Esophagus muscularis mucosa (tissue), 4 donors: ENCODE measurements around the gene C9. TPM values are rescaled to one million over a fixed set of nuclear protein-coding genes. Genes with fewer than 3 reads are reported as not detected.

ENCODE experiments used
- DNase-seq: peaks from one replicate; pipeline ENCODE4 v3.0.0-alpha.2; 2017; ENCODE audit errors: extremely low spot score
- H3K27ac ChIP-seq, 4 donors: fragments of 200-600 bp; sonication (generic); replicated peaks in 1 of 4; 1 replicate in 3 of 4; 2 replicates in 1 of 4; pipeline ENCODE4 v1.5.1; 2016 to 2019; ENCODE audit warnings: mild to moderate bottlenecking in 1 of 4
- H3K27me3 ChIP-seq, 4 donors: fragments of 200-600 bp; sonication (generic); one replicate each; pipeline versions ENCODE4 v1.5.1 to v1.6.0; 2016 to 2019
- H3K36me3 ChIP-seq, 4 donors: fragments of 200-600 bp; sonication (generic); one replicate each; pipeline ENCODE4 v1.5.1; 2016 to 2019
- H3K4me1 ChIP-seq, 4 donors: fragments of 200-600 bp; sonication (generic); one replicate each; pipeline ENCODE4 v1.5.1; 2016 to 2019
- H3K4me3 ChIP-seq, 4 donors: fragments of 200-600 bp; sonication (generic); 1 replicate in 2 of 4; 2 replicates in 2 of 4; pipeline ENCODE4 v1.5.1; 2016 to 2019; ENCODE audit warnings: mild to moderate bottlenecking in 4 of 4, moderate library complexity in 1 of 4
- H3K9me3 ChIP-seq, 4 donors: fragments of 200-600 bp; sonication (generic); 1 replicate in 3 of 4; 2 replicates in 1 of 4; pipeline ENCODE4 v1.5.1; 2016 to 2019
- CTCF ChIP-seq, 3 experiments: fragments of 200-600 bp in 2 of 3; fragments of 450-650 bp in 1 of 3; sonication (generic) in 2 of 3; IDR thresholded peaks; one replicate each; pipeline ENCODE4 v1.5.1; 2017 to 2019; ENCODE audit warnings: antibody characterized with exemption in 3 of 3, mild to moderate bottlenecking in 2 of 3, moderate library complexity in 1 of 3
- EP300 ChIP-seq: sonication (generic); formaldehyde crosslinking; IDR thresholded peaks from one replicate; pipeline ENCODE4 v1.6.1; 2017; ENCODE audit warnings: antibody characterized with exemption
- POLR2A ChIP-seq: fragments of 450-650 bp; IDR thresholded peaks from one replicate; pipeline ENCODE4 v1.6.1; 2017; ENCODE audit warnings: antibody characterized with exemption, moderate library complexity, mild to moderate bottlenecking, low read depth
- POLR2AphosphoS5 ChIP-seq, 2 donors: sonication (generic); formaldehyde crosslinking; IDR thresholded peaks; one replicate each; pipeline ENCODE4 v1.6.1; 2017; ENCODE audit warnings: antibody characterized with exemption in 2 of 2
- WGBS: methylation state at CpG from one replicate; pipeline ENCODE4 v1.1.5; 2018; 5-methylcytosine and 5-hydroxymethylcytosine counted together
- intact Hi-C: fragments of 100-400 bp; cut with DNase I; formaldehyde crosslinking; loops from one replicate; pipeline ENCODE4 v1.15.1; 2023
- total RNA-seq, 4 donors: library from RNA; depleted of rRNA; stranded (reverse); fragments of >200 nt; gene quantifications; one replicate each; pipeline versions ENCODE4 v1.1.0 to v1.2.1, GENCODE V29; 2016

Gene C9
- total RNA-seq, 4 donors from 2014 or later: not detected

GRCh38 chr5:39352170-39352569 is 12.1 kb downstream of the C9 start:
- Histone ChIP-seq H3K27ac (no peak overlapping the region), H3K9me3 (peaks cover 0 to 21% (median 6%) of the 10 kb centered on the region in 4 donors), H3K4me1 (peaks cover 0 to 5% (median 0%) of the 10 kb centered on the region in 4 donors), H3K36me3 (no peaks in the 10 kb centered on the region), H3K27me3 (no peaks in the 10 kb centered on the region), H3K4me3 (no peak overlapping the region)
- intact Hi-C loops: no loop called here
- TF ChIP-seq EP300 (no peak), CTCF (IDR thresholded peaks at IDR 0.05) (no peak), POLR2AphosphoS5 (IDR thresholded peaks at IDR 0.05) (no peak), POLR2A (no peak)
- WGBS: 93% methylated on average over 2 of the region's 2 CpGs
- DNase-seq: no peak

DNA sequence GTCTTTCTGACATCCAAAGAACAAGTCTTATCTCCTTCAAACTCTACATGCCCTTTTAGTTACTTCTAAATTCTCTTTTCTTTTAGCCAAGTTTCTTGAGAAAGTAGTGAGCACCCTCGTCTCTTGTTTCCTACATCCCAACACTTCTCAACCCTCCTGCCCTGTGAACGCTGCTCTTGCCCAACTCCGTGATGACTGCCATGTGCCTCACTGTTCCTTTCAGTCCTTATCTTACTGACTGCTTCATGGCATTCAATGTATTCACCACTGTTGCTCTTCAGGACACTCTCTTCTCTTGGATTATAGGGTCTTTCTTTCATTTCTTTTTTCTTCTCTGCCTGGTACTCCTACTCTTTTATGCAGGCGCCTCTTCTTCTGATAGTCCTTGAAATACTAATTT is 14.8 kb downstream of the C9 start:
- intact Hi-C loops: no loop called here
- DNase-seq: no peak

DNA sequence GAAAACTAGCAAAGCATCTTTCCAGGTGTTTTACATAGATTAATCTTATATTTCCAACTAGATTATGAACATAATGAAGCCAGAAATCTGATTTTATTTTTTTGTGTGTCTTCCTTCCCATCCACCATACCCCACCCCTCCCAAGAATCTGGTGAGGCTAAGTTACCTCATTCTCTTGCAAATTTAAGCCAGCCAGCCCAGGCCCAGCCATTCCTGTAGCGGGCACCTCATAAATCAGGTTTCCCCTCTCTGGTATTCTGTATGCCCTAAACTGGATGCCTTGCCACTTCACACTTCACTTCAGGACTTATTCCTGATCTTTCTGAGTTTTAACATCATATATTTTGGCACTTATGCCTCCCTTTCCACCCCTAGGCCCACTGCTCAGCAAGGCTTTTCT is 21.8 kb downstream of the C9 start:
- intact Hi-C loops: no loop called here
- Histone ChIP-seq H3K4me3 (no peak overlapping the region), H3K27ac (no peak overlapping the region), H3K27me3 (no peaks in the 10 kb centered on the region), H3K9me3 (no peaks in the 10 kb centered on the region), H3K36me3 (no peaks in the 10 kb centered on the region), H3K4me1 (no peaks in the 10 kb centered on the region)
- 94% methylated on average over 1 of the region's 1 CpG for WGBS
- no peak for DNase-seq
- TF ChIP-seq POLR2AphosphoS5 (IDR thresholded peaks at IDR 0.05) (no peak), CTCF (IDR thresholded peaks at IDR 0.05) (no peak), POLR2A (no peak), EP300 (no peak)

More for the DNA sequence above, 14.8 kb downstream of the C9 start:
- Histone ChIP-seq H3K4me3 (no peak overlapping the region), H3K36me3 (no peaks in the 10 kb centered on the region), H3K4me1 (peaks cover 0 to 5% (median 0%) of the 10 kb centered on the region in 4 donors), H3K27ac (no peak overlapping the region), H3K27me3 (no peaks in the 10 kb centered on the region), H3K9me3 (peaks cover 0 to 21% (median 6%) of the 10 kb centered on the region in 4 donors)
- WGBS: 86% methylated on average over 4 of the region's 4 CpGs
- TF ChIP-seq EP300 (no peak), POLR2A (no peak), POLR2AphosphoS5 (IDR thresholded peaks at IDR 0.05) (no peak), CTCF (IDR thresholded peaks at IDR 0.05) (no peak)

DNA sequence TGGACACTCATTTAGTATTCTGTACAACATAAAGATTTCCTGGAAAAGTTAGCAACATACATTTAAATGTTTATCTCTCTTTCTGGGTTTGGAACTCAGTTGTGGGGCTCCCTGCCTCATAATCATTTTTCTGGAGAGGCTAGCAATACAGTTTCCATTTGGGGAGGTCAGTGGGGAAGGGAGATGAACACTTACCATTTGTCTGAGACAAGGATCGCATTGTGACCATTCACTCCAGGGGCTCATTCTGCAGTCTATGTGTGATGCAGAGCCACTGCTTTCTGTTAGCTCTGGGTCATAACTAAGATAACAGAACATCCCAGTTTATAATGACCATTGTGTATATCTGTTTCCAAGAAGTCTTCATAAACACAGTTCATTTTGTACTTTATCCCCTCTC is 22.4 kb downstream of the C9 start:
- no peaks in the 10 kb centered on the region for H3K36me3 ChIP-seq
- H3K27ac ChIP-seq: no peak overlapping the region
- H3K4me1 ChIP-seq: no peaks in the 10 kb centered on the region
- H3K4me3 ChIP-seq: no peak overlapping the region
- no peaks in the 10 kb centered on the region for H3K27me3 ChIP-seq
- H3K9me3 ChIP-seq: no peaks in the 10 kb centered on the region
- 90% methylated on average over 1 of the region's 1 CpG for WGBS
- no peak for DNase-seq
- intact Hi-C loops: no loop called here
- no peak for TF ChIP-seq POLR2AphosphoS5 (IDR thresholded peaks at IDR 0.05)
- no peak for TF ChIP-seq POLR2A
- TF ChIP-seq CTCF (IDR thresholded peaks at IDR 0.05): no peak
- no peak for TF ChIP-seq EP300

DNA sequence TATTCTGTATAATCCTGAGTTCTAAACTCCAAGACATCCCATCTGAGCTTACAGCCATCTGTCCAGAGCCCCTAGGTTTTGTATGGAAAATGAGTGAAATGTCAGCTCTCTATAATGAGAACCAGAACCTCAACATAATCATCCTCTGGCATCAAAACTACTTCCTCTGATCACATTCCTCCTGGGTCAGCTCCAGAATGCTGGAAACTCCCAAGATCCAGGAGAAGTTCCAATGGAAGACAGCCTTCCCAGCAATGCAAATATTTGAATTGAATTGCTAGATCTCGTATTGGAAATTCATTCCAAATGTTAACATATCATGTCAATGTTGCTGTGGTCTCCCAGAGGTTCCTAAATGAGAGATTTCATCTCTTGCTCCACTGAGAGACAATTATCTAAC is 23.8 kb downstream of the C9 start:
- Histone ChIP-seq H3K36me3 (no peaks in the 10 kb centered on the region), H3K4me1 (no peaks in the 10 kb centered on the region), H3K27me3 (no peaks in the 10 kb centered on the region), H3K9me3 (no peaks in the 10 kb centered on the region), H3K4me3 (no peak overlapping the region), H3K27ac (no peak overlapping the region)
- WGBS: 50% methylated on average over 1 of the region's 1 CpG
- intact Hi-C loops: no loop called here
- TF ChIP-seq POLR2A (no peak), EP300 (no peak)
- DNase-seq: no peak
